GM12872 (cell line): Measurements from ENCODE around the gene ITGAV.

Source experiments
- TF ChIP-seq, protein P1 (sequence below): IDR thresholded peaks from 3 replicates; pipeline ENCODE4 v1.5.1; 2011; ENCODE audit warnings: low read depth, mild to moderate bottlenecking, low read length, moderate library complexity; ENCODE audit not compliant: insufficient read depth

Gene ITGAV

DNA sequence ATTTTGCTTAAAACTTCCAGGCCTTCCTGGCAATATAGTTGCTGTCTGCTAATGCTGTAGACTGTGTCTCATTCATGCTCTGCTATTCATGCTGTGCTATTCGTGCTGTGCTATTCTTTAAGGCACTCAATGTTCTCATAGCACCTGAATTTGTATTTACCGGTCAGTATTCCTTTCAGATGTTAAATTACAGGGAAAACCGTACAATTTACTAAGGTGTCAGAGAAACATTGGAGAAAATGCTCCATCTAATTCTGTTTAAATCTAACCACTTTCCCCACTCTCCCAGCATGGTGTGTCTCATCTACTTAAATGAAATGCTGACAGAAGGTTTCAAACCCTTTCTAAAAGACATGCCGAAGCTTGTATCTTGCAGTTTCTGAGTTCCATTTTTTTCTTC is 129.0 kb downstream of the ITGAV start:
- TF ChIP-seq, protein P1, sequence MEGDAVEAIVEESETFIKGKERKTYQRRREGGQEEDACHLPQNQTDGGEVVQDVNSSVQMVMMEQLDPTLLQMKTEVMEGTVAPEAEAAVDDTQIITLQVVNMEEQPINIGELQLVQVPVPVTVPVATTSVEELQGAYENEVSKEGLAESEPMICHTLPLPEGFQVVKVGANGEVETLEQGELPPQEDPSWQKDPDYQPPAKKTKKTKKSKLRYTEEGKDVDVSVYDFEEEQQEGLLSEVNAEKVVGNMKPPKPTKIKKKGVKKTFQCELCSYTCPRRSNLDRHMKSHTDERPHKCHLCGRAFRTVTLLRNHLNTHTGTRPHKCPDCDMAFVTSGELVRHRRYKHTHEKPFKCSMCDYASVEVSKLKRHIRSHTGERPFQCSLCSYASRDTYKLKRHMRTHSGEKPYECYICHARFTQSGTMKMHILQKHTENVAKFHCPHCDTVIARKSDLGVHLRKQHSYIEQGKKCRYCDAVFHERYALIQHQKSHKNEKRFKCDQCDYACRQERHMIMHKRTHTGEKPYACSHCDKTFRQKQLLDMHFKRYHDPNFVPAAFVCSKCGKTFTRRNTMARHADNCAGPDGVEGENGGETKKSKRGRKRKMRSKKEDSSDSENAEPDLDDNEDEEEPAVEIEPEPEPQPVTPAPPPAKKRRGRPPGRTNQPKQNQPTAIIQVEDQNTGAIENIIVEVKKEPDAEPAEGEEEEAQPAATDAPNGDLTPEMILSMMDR = no peak

DNA sequence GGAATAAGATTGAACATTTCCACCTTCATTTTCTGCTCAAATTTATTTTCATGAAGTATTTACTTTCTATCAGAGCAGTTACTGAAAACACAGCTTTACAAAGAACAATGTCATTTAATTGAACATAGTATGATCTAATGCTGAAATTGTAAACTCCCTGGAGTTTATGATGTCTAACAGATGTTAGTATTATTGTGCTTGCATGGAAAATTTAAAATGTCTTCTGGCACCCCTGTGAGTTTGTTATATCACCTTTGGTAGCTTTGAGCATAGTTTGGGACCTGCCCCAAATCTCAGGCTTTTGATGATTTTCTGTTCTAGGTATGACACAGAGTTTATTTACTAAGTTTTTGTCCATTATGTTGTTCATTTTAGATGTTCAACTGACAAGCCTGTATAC is 132.1 kb downstream of the ITGAV start:
- TF ChIP-seq, protein P1 = no peak

DNA sequence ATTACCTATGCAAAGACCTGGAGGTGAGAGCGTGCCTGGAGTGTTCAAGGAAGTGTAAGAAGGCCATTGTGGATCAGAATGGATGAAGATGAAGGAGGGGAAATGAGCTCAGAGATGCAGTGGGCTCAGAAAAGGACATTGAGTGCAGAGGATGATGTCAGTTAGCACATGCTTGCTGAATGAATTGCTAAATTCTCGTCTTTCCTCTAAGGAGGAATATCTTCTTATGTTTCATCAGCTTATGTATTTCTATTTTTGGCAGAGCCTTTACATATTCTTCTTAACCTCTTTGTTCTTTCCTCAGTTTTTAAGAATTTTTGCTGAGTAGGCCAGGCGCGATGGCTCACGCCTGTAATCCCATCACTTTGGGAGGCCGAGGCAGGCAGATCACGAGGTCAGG is 134.9 kb downstream of the ITGAV start:
- TF ChIP-seq, protein P1 = no peak

DNA sequence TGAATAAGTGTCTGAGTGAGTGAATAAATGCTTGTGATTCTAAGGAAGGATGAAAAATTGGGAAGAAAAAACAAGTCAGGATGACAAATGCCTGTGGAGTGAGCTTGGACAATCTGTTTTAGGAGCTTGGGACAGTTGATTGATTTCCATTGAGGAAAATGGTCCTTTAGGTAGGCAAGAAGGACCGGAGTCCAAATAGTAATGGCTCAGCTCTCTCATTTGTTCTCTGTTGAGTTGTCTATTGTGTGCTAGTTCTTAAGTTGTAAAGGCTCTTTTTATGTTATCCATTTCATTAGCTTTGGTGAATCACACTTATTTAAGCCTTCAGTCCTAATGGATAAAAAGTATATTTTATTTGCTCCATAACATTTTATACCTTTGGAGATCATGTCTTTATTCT is 135.9 kb downstream of the ITGAV start:
- TF ChIP-seq, protein P1 = no peak

DNA sequence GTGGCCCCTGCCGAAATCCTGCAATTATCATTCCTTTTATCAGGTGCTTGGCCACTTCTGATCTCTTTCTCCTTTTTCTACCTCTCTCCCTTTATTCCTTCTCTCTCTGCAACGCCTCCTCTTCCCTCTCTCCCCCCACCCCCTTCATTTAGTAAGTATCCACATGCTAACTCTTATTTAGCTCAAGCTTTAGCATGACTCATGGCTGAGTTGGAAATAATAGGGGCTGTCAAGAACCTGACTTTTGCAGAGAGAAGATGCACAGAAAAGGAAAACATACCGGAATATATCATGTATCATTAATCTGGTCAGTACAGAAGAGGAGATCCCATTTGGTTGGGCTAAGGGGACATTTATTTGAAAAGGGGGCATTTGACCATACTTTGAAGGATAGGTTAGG is 137.1 kb downstream of the ITGAV start:
- TF ChIP-seq, protein P1 = no peak

DNA sequence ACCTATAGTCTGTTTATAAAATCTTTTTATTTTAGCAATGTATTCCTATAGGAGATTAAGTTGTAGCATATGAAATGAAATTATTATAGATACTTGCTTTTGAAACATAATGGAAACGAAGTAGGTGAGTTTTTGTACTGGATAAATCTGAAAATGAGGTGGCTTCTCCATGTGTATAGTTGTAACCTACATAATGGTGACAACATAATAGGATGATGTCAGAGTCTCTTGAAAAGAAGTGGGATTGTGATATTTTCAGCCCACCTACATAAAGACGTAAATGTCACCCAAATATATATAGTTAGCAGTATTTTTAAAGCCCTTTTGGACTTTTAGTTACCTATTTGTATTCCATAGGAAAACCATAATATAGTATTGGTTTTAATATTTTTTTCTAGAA is 138.8 kb downstream of the ITGAV start:
- TF ChIP-seq, protein P1 = no peak
